SK-N-SH (cell line): ENCODE measurements around the gene CSPG5. TPM values are rescaled to one million over a fixed set of nuclear protein-coding genes. Genes with fewer than 3 reads are reported as not detected.

ENCODE experiments used
- CTCF ChIA-PET: fragments of 300-600, 350-600 bp; formaldehyde crosslinking; extraction: SDS; loops from one replicate; lab custom pipeline; 2021; lab: Yijun Ruan, JAX
- POLR2A ChIA-PET: fragments of 350-600 bp; sonication (Branson Sonifier 250); formaldehyde crosslinking; extraction: SDS; loops from one replicate; lab custom pipeline; 2020; ENCODE audit warnings: antibody characterized with exemption, inconsistent platforms; lab: Yijun Ruan, JAX
- DNase-seq: peaks from one replicate; pipeline ENCODE4 v3.0.0; 2012
- H2AFZ ChIP-seq: fragments of 200-600 bp; sonication (generic); 2 replicates; pipeline ENCODE4 v1.8.1; 2016; ENCODE audit warnings: antibody characterized with exemption, mild to moderate bottlenecking, low read depth
- H3F3A ChIP-seq: fragments of 200-600 bp; sonication (generic); replicated peaks from 2 replicates; pipeline ENCODE3; 2016; ENCODE audit warnings: antibody characterized with exemption, mild to moderate bottlenecking; ENCODE audit not compliant: insufficient read depth
- H3K27ac ChIP-seq, 2 experiments: fragments of 200-500 bp in 1 of 2; fragments of 200-600 bp in 1 of 2; sonication (Bioruptor generic) in 1 of 2; sonication (generic), shearing (Covaris generic) in 1 of 2; 2 replicates each; pipeline versions ENCODE4 v1.5.1 to v1.6.1; 2014 to 2016; ENCODE audit warnings: low read depth in 2 of 2, inconsistent platforms in 1 of 2, low read length in 1 of 2, mild to moderate bottlenecking in 1 of 2, mixed read lengths in 1 of 2
- H3K27me3 ChIP-seq: fragments of 200-600 bp; sonication (generic), shearing (Covaris generic); 2 replicates; pipeline ENCODE4 v1.6.1; 2016; ENCODE audit warnings: mixed run types; ENCODE audit not compliant: insufficient read depth
- H3K36me3 ChIP-seq, 2 experiments: fragments of 200-500 bp in 1 of 2; fragments of 200-600 bp in 1 of 2; sonication (Bioruptor generic) in 1 of 2; sonication (generic) in 1 of 2; replicated peaks in 1 of 2; 2 replicates each; pipeline versions ENCODE3 to v1.5.1; 2014 to 2016; ENCODE audit warnings: low read length in 1 of 2, mild to moderate bottlenecking in 1 of 2; ENCODE audit not compliant: insufficient read depth in 2 of 2, control insufficient read depth in 1 of 2
- H3K4me1 ChIP-seq, 2 experiments: fragments of 200-500 bp in 1 of 2; fragments of 200-600 bp in 1 of 2; sonication (Bioruptor generic) in 1 of 2; sonication (generic), shearing (Covaris generic) in 1 of 2; 2 replicates each; pipeline versions ENCODE4 v1.5.1 to v1.6.1; 2014 to 2016; ENCODE audit warnings: low read depth in 1 of 2, low read length in 1 of 2, mixed run types in 1 of 2; ENCODE audit not compliant: insufficient read depth in 2 of 2, control insufficient read depth in 1 of 2
- H3K4me2 ChIP-seq: fragments of 200-600 bp; sonication (generic), shearing (Covaris generic); 2 replicates; pipeline ENCODE4 v1.6.1; 2017; ENCODE audit warnings: mixed run types
- H3K4me3 ChIP-seq, 2 experiments: fragments of 200-500 bp in 1 of 2; fragments of 200-600 bp in 1 of 2; sonication (Bioruptor generic) in 1 of 2; sonication (generic), shearing (Covaris generic) in 1 of 2; 2 replicates each; pipeline versions ENCODE4 v1.5.1 to v1.8.1; 2014 to 2016; ENCODE audit warnings: low read depth in 2 of 2, inconsistent platforms in 1 of 2, low read length in 1 of 2, mild to moderate bottlenecking in 1 of 2, mixed read lengths in 1 of 2, moderate library complexity in 1 of 2
- H3K79me2 ChIP-seq: fragments of 200-600 bp; sonication (generic); 2 replicates; pipeline ENCODE4 v1.8.1; 2017; ENCODE audit warnings: mild to moderate bottlenecking; ENCODE audit not compliant: insufficient read depth
- H3K9ac ChIP-seq: fragments of 200-600 bp; sonication (generic); 2 replicates; pipeline ENCODE4 v1.6.1; 2017; ENCODE audit warnings: mixed run types
- H3K9me2 ChIP-seq: fragments of 200-600 bp; sonication (generic); 2 replicates; pipeline ENCODE4 v1.6.1; 2017; ENCODE audit warnings: mixed run types
- H3K9me3 ChIP-seq: fragments of 200-600 bp; sonication (generic); 2 replicates; pipeline ENCODE4 v1.6.1; 2017; ENCODE audit warnings: mixed run types, mild to moderate bottlenecking, moderate library complexity
- H4K20me1 ChIP-seq: fragments of 200-600 bp; sonication (generic); 2 replicates; pipeline ENCODE4 v1.6.1; 2017; ENCODE audit warnings: mild to moderate bottlenecking, mixed run types; ENCODE audit not compliant: insufficient read depth
- FOSL2 ChIP-seq: IDR thresholded peaks from 2 replicates; pipeline ENCODE4 v1.4.0; 2012; ENCODE audit warnings: low read depth, mild to moderate bottlenecking, moderate library complexity, borderline replicate concordance
- FOXM1 ChIP-seq: IDR thresholded peaks from 2 replicates; pipeline ENCODE4 v1.4.0; 2012; ENCODE audit warnings: low read depth, mild to moderate bottlenecking
- JUND ChIP-seq: IDR thresholded peaks from 2 replicates; pipeline ENCODE4 v1.4.0; 2012
- MAX ChIP-seq: IDR thresholded peaks from 2 replicates; pipeline ENCODE4 v1.4.0; 2012; ENCODE audit warnings: low read depth
- MXI1 ChIP-seq: IDR thresholded peaks from 2 replicates; pipeline ENCODE4 v1.6.1; 2012; ENCODE audit warnings: mild to moderate bottlenecking, low read depth, low read length, improper control_type of control experiment
- NFIC ChIP-seq: IDR thresholded peaks from 2 replicates; pipeline ENCODE4 v1.4.0; 2012; ENCODE audit warnings: borderline replicate concordance
- NRF1 ChIP-seq: IDR thresholded peaks from 2 replicates; pipeline ENCODE4 v1.6.1; 2012; ENCODE audit warnings: low read depth, mild to moderate bottlenecking, low read length
- PBX3 ChIP-seq: IDR thresholded peaks from 2 replicates; pipeline ENCODE4; 2012
- POLR2AphosphoS5 ChIP-seq: IDR thresholded peaks from 2 replicates; pipeline ENCODE4 v1.6.1; 2012; ENCODE audit warnings: low read depth, low read length
- RAD21 ChIP-seq: IDR thresholded peaks from 2 replicates; pipeline ENCODE4 v1.6.1; 2012; ENCODE audit warnings: mild to moderate bottlenecking, low read length
- REST ChIP-seq: IDR thresholded peaks from 2 replicates; pipeline ENCODE4 v1.6.1; 2012; ENCODE audit warnings: mild to moderate bottlenecking, low read depth, low read length, moderate library complexity
- RXRA ChIP-seq: IDR thresholded peaks from 2 replicates; pipeline ENCODE4 v1.4.0; 2012; ENCODE audit warnings: low read depth, mild to moderate bottlenecking, borderline replicate concordance
- SIN3A ChIP-seq: IDR thresholded peaks from 2 replicates; pipeline ENCODE4 v1.6.1; 2012; ENCODE audit warnings: low read depth, mild to moderate bottlenecking, low read length, moderate library complexity, borderline replicate concordance
- SMC3 ChIP-seq: IDR thresholded peaks from 2 replicates; pipeline ENCODE4 v1.6.1; 2012; ENCODE audit warnings: low read depth, low read length, improper control_type of control experiment
- TAF1 ChIP-seq: IDR thresholded peaks from 2 replicates; pipeline ENCODE4 v1.6.1; 2012; ENCODE audit warnings: low read depth, mild to moderate bottlenecking, low read length, moderate library complexity, borderline replicate concordance
- TEAD4 ChIP-seq: IDR thresholded peaks from 2 replicates; pipeline ENCODE4 v1.4.0; 2012; ENCODE audit warnings: mild to moderate bottlenecking, borderline replicate concordance; ENCODE audit not compliant: insufficient read depth
- USF1 ChIP-seq: IDR thresholded peaks from 2 replicates; pipeline ENCODE4 v1.4.0; 2012; ENCODE audit warnings: low read depth, borderline replicate concordance
- USF2 ChIP-seq: fragments of 150-350 bp; IDR thresholded peaks from 2 replicates; pipeline ENCODE4 v1.6.1; 2017; ENCODE audit warnings: antibody characterized with exemption, low read length, low read depth, borderline replicate concordance
- WGBS: methylation state at CpG from one replicate; pipeline ENCODE4 v1.1.6; 2017; ENCODE audit warnings: low lambda C conversion rate; 5-methylcytosine and 5-hydroxymethylcytosine counted together
- polyA plus RNA-seq, 3 experiments: library from polyadenylated mRNA; depleted of rRNA; stranded (reverse); fragments of >200 nt; gene quantifications; 2 replicates each; pipeline ENCODE4 v1.2.3, GENCODE V29; 2012

CSPG5 gene
- polyA plus RNA-seq, 1 of the 3 experiments (the other 2 are of a cell fraction), result 0.58 TPM

GRCh38 chr3:47581835-47582234, 3.2 kb upstream of the CSPG5 start:
- DNase-seq, result no peak
- no peaks in the 10 kb centered on the region for H3K9me2 ChIP-seq
- WGBS, result 82% methylated on average over 3 of the region's 4 CpGs
- H3K9ac ChIP-seq, result no peak overlapping the region
- H3K36me3 ChIP-seq, result peaks cover 17 to 23% of the 10 kb centered on the region in 2 experiments
- H3K4me3 ChIP-seq, result no peak overlapping the region
- peaks cover 0 to 13% of the 10 kb centered on the region in 2 experiments; a peak in 1 of 4 replicates for H3K4me1 ChIP-seq
- POLR2A ChIA-PET, result no interaction called here
- no peak overlapping the region for H3K4me2 ChIP-seq
- no peaks in the 10 kb centered on the region for H4K20me1 ChIP-seq
- no peaks in the 10 kb centered on the region for H3K79me2 ChIP-seq
- TF ChIP-seq NRF1 (no peak), USF2 (no peak), MAX (no peak), SMC3 (no peak), USF1 (no peak), RXRA (no peak), TAF1 (no peak), FOXM1 (no peak), FOSL2 (no peak), REST (no peak), JUND (no peak), MXI1 (no peak), NFIC (no peak), RAD21 (no peak), PBX3 (no peak), TEAD4 (no peak), SIN3A (no peak), POLR2AphosphoS5 (no peak; the same call in 1 of the 2 replicates)
- CTCF ChIA-PET, result no interaction called here
- H3K27ac ChIP-seq, result no peak overlapping the region
- no peak overlapping the region for H2AFZ ChIP-seq
- H3K27me3 ChIP-seq, result peaks cover 7% of the 10 kb centered on the region; the same call in 1 of the 2 replicates
- H3K9me3 ChIP-seq, result no peaks in the 10 kb centered on the region
- peaks cover 15% of the 10 kb centered on the region for H3F3A ChIP-seq
